ENCODE results near the gene MAG.

DNA sequence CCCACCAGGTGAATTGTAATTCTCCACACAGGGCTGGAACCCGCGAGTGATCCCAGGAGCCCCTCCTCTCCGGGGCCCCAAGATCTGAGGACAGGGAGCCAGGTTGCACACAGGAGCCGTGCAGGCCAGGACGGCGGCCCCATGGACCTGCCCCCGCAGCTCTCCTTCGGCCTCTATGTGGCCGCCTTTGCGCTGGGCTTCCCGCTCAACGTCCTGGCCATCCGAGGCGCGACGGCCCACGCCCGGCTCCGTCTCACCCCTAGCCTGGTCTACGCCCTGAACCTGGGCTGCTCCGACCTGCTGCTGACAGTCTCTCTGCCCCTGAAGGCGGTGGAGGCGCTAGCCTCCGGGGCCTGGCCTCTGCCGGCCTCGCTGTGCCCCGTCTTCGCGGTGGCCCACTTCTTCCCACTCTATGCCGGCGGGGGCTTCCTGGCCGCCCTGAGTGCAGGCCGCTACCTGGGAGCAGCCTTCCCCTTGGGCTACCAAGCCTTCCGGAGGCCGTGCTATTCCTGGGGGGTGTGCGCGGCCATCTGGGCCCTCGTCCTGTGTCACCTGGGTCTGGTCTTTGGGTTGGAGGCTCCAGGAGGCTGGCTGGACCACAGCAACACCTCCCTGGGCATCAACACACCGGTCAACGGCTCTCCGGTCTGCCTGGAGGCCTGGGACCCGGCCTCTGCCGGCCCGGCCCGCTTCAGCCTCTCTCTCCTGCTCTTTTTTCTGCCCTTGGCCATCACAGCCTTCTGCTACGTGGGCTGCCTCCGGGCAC is 59.6 kb downstream of the MAG start:
- no peak for TF ChIP-seq EZH2 (IDR thresholded peaks at IDR 0.05)
- TF ChIP-seq, protein P1, sequence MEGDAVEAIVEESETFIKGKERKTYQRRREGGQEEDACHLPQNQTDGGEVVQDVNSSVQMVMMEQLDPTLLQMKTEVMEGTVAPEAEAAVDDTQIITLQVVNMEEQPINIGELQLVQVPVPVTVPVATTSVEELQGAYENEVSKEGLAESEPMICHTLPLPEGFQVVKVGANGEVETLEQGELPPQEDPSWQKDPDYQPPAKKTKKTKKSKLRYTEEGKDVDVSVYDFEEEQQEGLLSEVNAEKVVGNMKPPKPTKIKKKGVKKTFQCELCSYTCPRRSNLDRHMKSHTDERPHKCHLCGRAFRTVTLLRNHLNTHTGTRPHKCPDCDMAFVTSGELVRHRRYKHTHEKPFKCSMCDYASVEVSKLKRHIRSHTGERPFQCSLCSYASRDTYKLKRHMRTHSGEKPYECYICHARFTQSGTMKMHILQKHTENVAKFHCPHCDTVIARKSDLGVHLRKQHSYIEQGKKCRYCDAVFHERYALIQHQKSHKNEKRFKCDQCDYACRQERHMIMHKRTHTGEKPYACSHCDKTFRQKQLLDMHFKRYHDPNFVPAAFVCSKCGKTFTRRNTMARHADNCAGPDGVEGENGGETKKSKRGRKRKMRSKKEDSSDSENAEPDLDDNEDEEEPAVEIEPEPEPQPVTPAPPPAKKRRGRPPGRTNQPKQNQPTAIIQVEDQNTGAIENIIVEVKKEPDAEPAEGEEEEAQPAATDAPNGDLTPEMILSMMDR (IDR thresholded peaks at IDR 0.05), result no peak
